Activated CD4-positive, alpha-beta T cell treated with anti-CD3 and anti-CD28 coated beads, Interleukin-2, amount 10 ng/mL, durations not matched to agents 7 days and 5 days (primary cell): ENCODE data around the gene TSEN34. TPM values are rescaled to one million over a fixed set of nuclear protein-coding genes. Genes with fewer than 3 reads are reported as not detected.
"Not testable (repeated sequence)": the region's sequence is repeated elsewhere in the genome, so short reads cannot be mapped to it uniquely, and the experiment has no call there.

Source experiments
- CTCF ChIA-PET: fragments of 350-600 bp; sonication (Branson Sonifier 250); formaldehyde crosslinking; loops from one replicate; lab custom pipeline; 2021; ENCODE audit warnings: antibody characterized with exemption; lab: Charles Lee
- POLR2A ChIA-PET: fragments of 350-600 bp; sonication (Branson Sonifier 250); formaldehyde crosslinking; loops from one replicate; lab custom pipeline; 2021; ENCODE audit warnings: antibody characterized with exemption; lab: Charles Lee
- DNase-seq: peaks from one replicate; pipeline ENCODE4 v3.0.0-alpha.2; 2020
- H3K27ac Mint-ChIP-seq: one replicate; pipeline ENCODE4 v1.8.0; 2021; ENCODE audit warnings: mild to moderate bottlenecking, moderate library complexity, mixed read lengths
- H3K27me3 Mint-ChIP-seq: one replicate; pipeline ENCODE4 v1.8.0; 2021; ENCODE audit warnings: mixed read lengths
- H3K36me3 Mint-ChIP-seq: one replicate; pipeline ENCODE4 v1.8.0; 2021; ENCODE audit warnings: low read depth, mixed read lengths
- H3K4me1 Mint-ChIP-seq: one replicate; pipeline ENCODE4 v1.8.0; 2021; ENCODE audit warnings: mixed read lengths
- H3K4me3 Mint-ChIP-seq: one replicate; pipeline ENCODE4 v1.8.0; 2021; ENCODE audit warnings: mild to moderate bottlenecking, moderate library complexity, mixed read lengths
- H3K9me3 Mint-ChIP-seq: one replicate; pipeline ENCODE4 v1.8.0; 2021; ENCODE audit warnings: mixed read lengths
- total RNA-seq, 2 experiments: library from RNA; stranded (reverse); gene quantifications; one replicate each; pipeline ENCODE4 v1.2.3, GENCODE V29; 2021

Gene TSEN34
- total RNA-seq, 2 experiments from 2014 or later, result 7.9 to 10.2 TPM

DNA sequence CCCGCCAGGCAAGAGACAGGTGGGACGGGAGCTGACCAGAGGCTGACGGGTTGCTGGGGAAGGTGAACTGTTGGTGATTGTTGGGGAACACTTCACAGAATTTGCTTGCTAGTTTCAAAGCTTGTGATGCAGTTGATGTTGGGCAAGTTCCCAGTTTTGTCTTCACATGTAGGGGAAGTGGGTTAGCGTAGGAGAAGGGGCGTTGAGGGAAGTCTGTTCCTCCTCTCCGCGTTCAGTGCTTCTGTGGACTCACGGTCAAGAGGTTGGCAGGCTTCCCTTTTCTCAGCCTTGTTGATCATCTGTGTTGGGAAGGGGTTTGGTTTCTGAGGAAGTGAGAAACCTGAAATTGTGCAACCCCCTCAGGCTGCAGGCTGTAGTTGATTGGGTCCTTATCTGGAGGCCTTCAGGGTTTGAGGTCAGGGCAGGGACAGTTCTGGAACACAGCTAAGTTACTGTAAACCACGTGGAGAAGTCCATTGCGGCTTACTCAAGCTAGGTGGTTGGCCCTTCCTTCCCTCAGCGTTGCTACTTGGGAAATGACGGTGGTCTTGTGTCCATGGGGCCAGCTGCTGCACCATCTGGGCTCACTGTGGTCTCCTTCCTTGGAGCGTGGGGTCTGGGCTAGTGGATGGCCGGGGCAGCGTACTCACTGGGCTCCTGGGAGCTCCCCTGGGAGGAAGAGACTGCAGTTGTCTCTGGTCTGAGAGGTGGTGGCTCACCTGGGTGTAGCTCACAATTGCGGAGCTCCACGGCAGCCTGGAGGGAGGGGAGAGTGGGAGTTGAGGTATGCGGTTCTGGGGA lies 17.1 kb downstream of the TSEN34 start:
- Mint-ChIP-seq H3K4me3 (peak overlapping the region; percentile 2), H3K36me3 (peaks cover 65% of the 10 kb centered on the region), H3K27me3 (no peaks in the 10 kb centered on the region), H3K27ac (peak overlapping the region; percentile 51), H3K9me3 (no peaks in the 10 kb centered on the region), H3K4me1 (peaks cover 83% of the 10 kb centered on the region)
- CTCF ChIA-PET, result interaction anchor here (1.0 kb wide), 1 partner anchor 19 kb away, joined by 3 read pairs; the partner anchor contains the start of gene MBOAT7
- peak; percentile 34 for DNase-seq
- POLR2A ChIA-PET, result interaction anchor here (0.6 to 1.1 kb wide), 2 partner anchors 19 to 1236 kb away, joined by 4 read pairs; partner anchors contain the start of gene MBOAT7

DNA sequence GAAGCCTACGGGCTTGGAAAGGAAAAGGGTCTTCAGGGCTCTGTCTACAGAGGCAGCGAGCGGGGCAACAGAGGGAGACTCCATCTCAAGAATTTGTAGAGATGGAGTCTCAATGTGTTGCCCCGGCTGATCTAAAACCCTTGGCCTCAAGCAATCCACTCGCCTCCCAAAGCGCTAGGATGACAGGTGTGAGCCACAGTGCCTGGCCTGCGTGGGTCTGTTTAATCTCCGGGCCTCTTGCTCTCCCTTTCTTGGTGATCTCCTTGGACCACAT lies 17.6 kb downstream of the TSEN34 start:
- DNase-seq, result no peak
- no peaks in the 10 kb centered on the region for H3K9me3 Mint-ChIP-seq
- no peaks in the 10 kb centered on the region for H3K27me3 Mint-ChIP-seq
- peaks cover 78% of the 10 kb centered on the region for H3K4me1 Mint-ChIP-seq
- no peak overlapping the region for H3K4me3 Mint-ChIP-seq
- H3K27ac Mint-ChIP-seq, result no peak overlapping the region
- POLR2A ChIA-PET, result interaction anchor here (0.6 kb wide), 1 partner anchor 1236 kb away, joined by 4 read pairs; no protein-coding TSS in a partner anchor
- CTCF ChIA-PET, result interaction anchor here (1.0 kb wide), 1 partner anchor 19 kb away, joined by 3 read pairs; the partner anchor contains the start of gene MBOAT7
- peaks cover 59% of the 10 kb centered on the region for H3K36me3 Mint-ChIP-seq

DNA sequence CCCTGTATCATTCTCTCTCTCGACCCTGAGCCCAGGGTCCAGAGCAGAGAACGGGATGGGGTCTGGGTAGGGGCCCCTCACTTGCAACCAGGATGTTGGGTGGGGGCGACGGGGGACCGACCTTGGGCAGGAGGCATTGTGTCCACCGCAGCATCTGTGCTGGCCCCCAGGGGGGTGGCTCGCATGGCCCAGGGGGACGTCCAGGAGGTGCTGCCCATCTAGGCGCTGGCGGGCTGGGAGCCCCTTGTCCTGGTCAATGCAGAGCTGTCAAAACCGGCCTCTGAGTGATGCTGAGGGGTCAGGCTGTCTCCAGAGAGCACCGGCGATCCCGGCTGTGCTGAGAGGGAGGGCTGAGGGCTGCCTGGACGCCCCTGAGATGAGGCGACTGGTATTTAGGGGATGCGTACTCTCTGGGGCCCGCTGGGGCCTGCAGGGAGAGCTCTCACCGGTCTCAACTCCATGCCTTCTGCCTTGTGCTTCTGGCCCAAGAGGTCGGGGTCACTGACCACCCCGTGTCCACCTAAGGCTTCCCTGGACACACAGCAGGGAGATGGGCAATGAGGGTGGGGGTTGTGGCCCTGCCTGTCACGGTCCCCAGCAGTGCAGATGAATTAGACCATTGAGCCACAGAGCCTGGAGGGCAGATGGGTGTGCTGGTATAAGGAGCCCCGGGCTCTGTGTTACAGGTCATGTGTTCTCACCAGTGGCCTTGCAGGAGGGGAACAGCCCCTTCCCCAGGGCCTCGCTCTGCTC lies 18.1 kb downstream of the TSEN34 start:
- peaks cover 56% of the 10 kb centered on the region for H3K36me3 Mint-ChIP-seq
- H3K4me1 Mint-ChIP-seq, result peaks cover 75% of the 10 kb centered on the region
- no peaks in the 10 kb centered on the region for H3K27me3 Mint-ChIP-seq
- ChIA-PET CTCF (no interaction called here), POLR2A (no interaction called here)
- DNase-seq, result no peak
- no peak overlapping the region for H3K4me3 Mint-ChIP-seq
- peak overlapping the region; percentile 87 for H3K27ac Mint-ChIP-seq
- no peaks in the 10 kb centered on the region for H3K9me3 Mint-ChIP-seq

DNA sequence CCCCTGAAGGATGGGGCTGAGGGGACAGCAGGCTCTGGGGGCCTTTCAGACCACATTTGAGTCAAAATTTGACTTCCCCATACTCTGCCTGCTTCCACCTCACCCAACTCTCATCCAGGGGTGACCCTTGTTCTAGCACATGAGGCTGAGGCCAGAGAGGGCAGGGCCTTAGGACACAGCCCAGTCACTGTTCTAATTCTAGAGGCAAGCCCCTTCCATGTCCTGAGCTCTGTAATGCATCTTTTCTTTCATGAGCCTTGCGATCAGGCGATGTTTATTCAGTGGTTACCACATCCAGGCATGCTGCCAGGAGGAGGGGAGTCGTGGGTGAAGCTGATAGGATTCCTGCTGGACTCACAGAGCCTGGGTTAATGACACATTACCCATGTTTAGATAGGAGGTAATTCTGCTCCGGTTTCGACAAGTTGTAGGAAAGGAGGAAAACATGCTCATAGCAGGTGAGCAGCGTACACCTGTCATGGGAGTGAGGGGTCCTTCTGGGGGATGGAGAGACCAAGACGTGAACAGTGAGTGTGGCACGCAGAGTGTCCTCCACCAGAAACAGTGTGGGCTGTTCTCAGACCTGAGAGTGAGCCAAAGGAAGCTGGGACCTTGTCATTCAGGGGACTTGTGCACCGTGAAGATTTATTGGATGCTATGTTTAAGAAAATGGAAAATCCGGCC lies 18.8 kb downstream of the TSEN34 start:
- DNase-seq, result no peak
- POLR2A ChIA-PET, result no interaction called here
- Mint-ChIP-seq H3K9me3 (no peaks in the 10 kb centered on the region), H3K27me3 (no peaks in the 10 kb centered on the region), H3K4me3 (peak overlapping the region; percentile 25), H3K27ac (peak overlapping the region; percentile 87), H3K36me3 (peaks cover 48% of the 10 kb centered on the region), H3K4me1 (peaks cover 67% of the 10 kb centered on the region)
- CTCF ChIA-PET, result interaction anchor here (0.8 to 1.6 kb wide), 2 partner anchors 9 to 56 kb away, joined by 3 to 5 read pairs; partner anchors contain the start of gene RPS9

DNA sequence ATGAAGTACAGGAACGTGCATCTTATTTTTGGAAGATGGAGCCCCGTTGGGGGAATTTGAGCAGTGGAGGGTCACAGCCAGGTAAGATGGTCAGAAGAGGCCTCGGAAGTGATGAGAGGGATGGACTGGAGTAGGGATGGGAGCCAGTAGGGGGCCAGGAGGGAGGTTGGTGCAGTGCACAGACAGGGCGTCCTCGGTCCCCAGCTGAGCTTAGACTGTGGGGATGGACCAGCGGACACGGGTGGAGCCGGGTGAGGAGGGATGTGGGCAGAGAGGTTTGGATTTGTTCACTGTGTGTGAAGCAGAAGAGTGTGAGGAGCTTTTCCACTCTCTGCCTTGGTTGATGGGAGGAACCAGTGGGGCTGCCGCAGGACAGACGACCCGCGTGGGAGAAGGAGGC lies 20.1 kb downstream of the TSEN34 start:
- Mint-ChIP-seq H3K4me1 (peaks cover 55% of the 10 kb centered on the region), H3K4me3 (peak overlapping the region; percentile 5), H3K27ac (peak overlapping the region; percentile 87), H3K36me3 (peaks cover 36% of the 10 kb centered on the region), H3K9me3 (no peaks in the 10 kb centered on the region), H3K27me3 (no peaks in the 10 kb centered on the region)
- ChIA-PET CTCF (interaction anchor here (1.0 to 1.6 kb wide), 3 partner anchors 8 to 21 kb away, joined by 3 to 5 read pairs (median 4); partner anchors contain the start of gene RPS9), POLR2A (interaction anchor here (1.2 kb wide), 1 partner anchor 11 kb away, joined by 4 read pairs; no protein-coding TSS in a partner anchor)
- no peak for DNase-seq

DNA sequence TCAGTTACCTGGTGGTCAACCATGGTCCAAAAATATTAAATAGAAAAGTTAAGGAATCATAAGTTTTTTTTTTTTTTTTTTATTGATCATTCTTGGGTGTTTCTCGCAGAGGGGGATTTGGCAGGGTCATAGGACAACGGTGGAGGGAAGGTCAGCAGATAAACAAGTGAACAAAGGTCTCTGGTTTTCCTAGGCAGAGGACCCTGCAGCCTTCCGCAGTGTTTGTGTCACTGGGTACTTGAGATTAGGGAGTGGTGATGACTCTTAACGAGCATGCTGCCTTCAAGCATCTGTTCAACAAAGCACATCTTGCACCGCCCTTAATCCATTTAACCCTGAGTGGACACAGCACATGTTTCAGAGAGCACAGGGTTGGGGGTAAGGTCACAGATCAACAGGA lies 23.1 kb downstream of the TSEN34 start:
- Mint-ChIP-seq H3K36me3 (peaks cover 11% of the 10 kb centered on the region), H3K4me1 (peaks cover 25% of the 10 kb centered on the region)
- POLR2A ChIA-PET, H3K4me3 Mint-ChIP-seq, H3K27ac Mint-ChIP-seq, H3K9me3 Mint-ChIP-seq, CTCF ChIA-PET, H3K27me3 Mint-ChIP-seq, DNase-seq: not testable (repeated sequence)

DNA sequence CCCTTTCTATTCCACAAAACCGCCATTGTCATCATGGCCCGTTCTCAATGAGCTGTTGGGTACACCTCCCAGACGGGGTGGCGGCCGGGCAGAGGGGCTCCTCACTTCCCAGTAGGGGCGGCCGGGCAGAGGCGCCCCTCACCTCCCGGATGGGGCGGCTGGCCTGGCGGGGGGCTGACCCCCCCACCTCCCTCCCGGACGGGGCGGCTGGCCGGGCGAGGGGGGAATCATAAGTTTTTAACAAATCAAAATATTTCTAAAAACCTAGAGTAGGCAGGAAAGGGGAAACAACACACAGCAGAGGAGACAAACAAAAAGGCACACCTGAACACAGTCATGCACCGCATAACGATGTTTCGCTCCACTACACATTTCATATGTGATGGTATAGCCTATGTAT lies 23.6 kb downstream of the TSEN34 start:
- DNase-seq, CTCF ChIA-PET, H3K4me3 Mint-ChIP-seq, POLR2A ChIA-PET, H3K9me3 Mint-ChIP-seq, H3K27me3 Mint-ChIP-seq, H3K27ac Mint-ChIP-seq: not testable (repeated sequence)
- Mint-ChIP-seq H3K4me1 (peaks cover 20% of the 10 kb centered on the region), H3K36me3 (peaks cover 11% of the 10 kb centered on the region)

DNA sequence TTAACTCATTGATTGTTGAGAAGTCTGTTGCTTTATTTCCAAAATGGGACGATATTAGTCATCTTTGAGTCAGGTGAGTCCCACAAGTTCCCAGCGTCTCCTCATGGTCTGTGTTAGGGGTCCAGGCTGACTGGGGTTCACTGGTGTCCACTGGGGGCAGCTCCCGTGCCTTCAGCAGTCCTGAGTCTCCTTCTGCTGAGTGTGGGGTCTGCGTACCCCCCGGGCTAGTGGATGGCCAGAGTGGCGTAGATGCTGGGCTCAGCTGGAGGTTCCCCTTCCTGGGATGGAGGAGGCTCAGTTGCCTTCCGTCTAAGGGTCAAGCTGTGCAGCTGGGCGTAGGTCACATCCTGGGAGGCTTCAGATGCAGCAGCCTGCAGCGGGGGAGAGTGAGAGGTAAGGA lies 25.8 kb downstream of the TSEN34 start:
- CTCF ChIA-PET, result no interaction called here
- H3K27ac Mint-ChIP-seq, result no peak overlapping the region
- DNase-seq, result no peak
- POLR2A ChIA-PET, result no interaction called here
- H3K4me3 Mint-ChIP-seq, result no peak overlapping the region
- no peaks in the 10 kb centered on the region for H3K27me3 Mint-ChIP-seq
- no peaks in the 10 kb centered on the region for H3K36me3 Mint-ChIP-seq
- no peaks in the 10 kb centered on the region for H3K9me3 Mint-ChIP-seq
- peaks cover 2% of the 10 kb centered on the region for H3K4me1 Mint-ChIP-seq

DNA sequence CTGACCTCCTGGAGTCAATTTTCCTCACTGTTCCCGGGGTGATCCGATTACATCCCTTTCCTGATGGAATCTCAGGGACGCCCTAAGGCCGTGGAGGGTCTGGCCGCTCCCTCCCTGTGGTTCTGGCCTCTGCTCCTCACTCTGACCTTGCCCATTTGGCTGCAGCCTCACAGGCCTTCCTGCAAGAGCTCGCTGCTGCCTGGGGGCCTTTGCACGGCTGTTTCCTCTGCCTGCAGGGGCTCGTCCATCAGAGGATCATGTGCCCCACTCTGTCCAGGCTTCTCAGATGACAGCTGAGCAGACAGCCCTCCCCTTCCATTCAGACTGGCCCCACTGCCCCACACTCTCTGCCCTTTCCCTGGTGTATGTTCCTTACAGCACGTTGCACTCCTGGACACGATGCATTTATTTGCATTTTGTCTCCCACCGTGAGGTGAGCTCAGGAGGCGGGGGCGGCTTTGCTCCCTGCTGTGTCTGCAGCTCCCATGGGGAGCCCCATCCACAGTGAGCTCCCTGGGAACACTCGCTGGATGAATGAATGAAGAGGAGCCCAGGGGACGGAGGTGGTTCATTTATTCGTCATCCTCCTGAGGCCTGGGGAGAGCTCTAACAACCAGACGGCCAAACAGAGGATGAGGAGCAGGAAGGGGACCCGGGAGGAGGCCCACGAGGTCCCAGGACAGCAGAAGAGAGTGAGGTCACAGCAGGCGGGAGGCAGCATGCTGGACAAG lies 26.6 kb downstream of the TSEN34 start:
- H3K36me3 Mint-ChIP-seq, DNase-seq, H3K4me3 Mint-ChIP-seq, POLR2A ChIA-PET, H3K27me3 Mint-ChIP-seq, H3K9me3 Mint-ChIP-seq, H3K27ac Mint-ChIP-seq, CTCF ChIA-PET, H3K4me1 Mint-ChIP-seq: not testable (repeated sequence)

DNA sequence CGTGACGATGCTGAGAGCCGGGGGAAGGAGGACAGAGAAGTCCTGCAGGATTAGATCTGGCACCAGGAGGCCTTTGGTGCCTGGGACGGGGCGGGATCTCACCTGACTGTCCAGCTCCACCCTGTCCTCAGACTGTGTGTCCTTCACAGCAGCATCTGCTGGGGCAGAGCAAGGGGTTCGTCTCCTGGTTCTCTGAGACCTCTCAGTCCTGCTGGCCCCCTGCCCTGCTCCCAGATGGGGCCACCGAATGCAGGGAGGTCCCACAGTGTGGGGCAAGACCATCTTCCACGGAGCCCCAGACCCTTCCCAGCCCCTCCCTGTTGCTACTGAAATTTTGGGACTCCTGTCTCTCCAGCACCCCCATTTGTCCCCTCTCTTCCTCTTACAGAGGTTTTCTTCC lies 27.2 kb downstream of the TSEN34 start:
- Mint-ChIP-seq H3K9me3 (no peaks in the 10 kb centered on the region), H3K27me3 (no peaks in the 10 kb centered on the region), H3K4me1 (peaks cover 8% of the 10 kb centered on the region), H3K4me3 (no peak overlapping the region), H3K36me3 (no peaks in the 10 kb centered on the region), H3K27ac (no peak overlapping the region)
- POLR2A ChIA-PET, result no interaction called here
- no peak for DNase-seq
- CTCF ChIA-PET, result no interaction called here

DNA sequence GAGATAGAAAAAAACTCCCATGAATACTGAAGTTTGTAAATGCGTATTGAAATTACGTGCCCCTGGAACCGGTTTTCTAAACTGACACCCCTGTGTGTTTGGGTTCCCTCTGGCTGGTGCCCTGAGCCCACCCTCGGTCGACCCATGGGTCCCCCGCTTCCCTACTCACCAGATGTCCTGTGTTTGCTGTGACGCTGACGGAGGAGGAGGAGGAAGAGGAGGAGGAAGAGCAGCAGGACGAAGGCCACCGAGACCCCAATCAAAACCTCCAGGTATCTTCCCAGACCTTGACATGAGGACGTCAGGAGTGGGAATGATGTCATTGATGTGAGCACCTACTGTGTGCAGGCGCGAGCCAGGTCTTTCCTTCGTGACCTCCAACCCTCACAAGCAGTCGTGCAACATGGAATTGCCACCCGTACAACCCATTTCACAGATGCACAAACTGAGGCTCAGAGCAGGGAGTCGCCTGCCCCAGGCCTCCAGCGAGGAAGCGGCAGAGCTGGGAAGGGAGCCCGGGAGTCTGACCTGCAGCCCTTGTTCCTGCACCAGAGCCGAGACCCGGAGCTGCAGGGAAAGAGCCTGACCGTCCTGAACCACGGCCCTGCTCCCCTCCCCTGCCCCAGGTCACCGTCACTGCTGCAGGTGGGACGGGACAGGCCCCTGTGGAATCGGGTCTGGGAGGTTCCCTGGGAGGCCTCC lies 28.0 kb downstream of the TSEN34 start:
- Mint-ChIP-seq H3K4me3 (no peak overlapping the region), H3K4me1 (peaks cover 10% of the 10 kb centered on the region), H3K27me3 (peaks cover 3% of the 10 kb centered on the region), H3K9me3 (no peaks in the 10 kb centered on the region), H3K27ac (no peak overlapping the region), H3K36me3 (no peaks in the 10 kb centered on the region)
- ChIA-PET CTCF (no interaction called here), POLR2A (no interaction called here)
- no peak for DNase-seq

DNA sequence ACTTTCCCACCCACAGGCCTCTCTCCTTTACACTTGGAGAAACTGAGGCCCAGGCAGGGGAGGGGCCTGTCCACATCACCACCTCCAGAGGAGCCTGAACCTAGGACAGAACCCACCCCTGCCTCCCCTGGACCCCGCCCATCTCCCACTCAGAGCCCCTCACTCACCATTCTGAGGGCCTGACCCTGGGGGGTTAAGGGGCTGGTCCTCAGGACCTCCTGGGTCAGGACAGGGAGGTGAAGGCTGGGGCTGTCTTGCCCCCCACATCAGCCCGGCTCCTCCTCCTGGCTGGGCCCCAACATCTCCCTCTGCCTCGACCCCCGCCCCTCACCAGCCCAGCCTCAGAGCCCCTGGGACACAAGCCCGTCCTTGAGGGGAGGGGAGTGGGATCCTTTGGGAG lies 28.6 kb downstream of the TSEN34 start:
- H3K27ac Mint-ChIP-seq, POLR2A ChIA-PET, H3K36me3 Mint-ChIP-seq, H3K27me3 Mint-ChIP-seq, CTCF ChIA-PET, H3K9me3 Mint-ChIP-seq, H3K4me3 Mint-ChIP-seq, DNase-seq: not testable (repeated sequence)
- peaks cover 10% of the 10 kb centered on the region for H3K4me1 Mint-ChIP-seq
